PC-3 (cell line): Measurements from ENCODE around the gene SHISA6.

Experiments used
- EZH2 ChIP-seq: fragments of 300-600 bp; sonication (generic); IDR thresholded peaks from one replicate; pipeline ENCODE4 v1.6.1; 2017; ENCODE audit warnings: antibody characterized with exemption, mild to moderate bottlenecking, low read length; ENCODE audit not compliant: unreplicated experiment
- EZH2phosphoT487 ChIP-seq: fragments of 300-600 bp; sonication (generic); IDR thresholded peaks from 2 replicates; pipeline ENCODE4 v1.6.1; 2018; ENCODE audit warnings: mild to moderate bottlenecking, antibody characterized with exemption, low read length, borderline replicate concordance
- TF ChIP-seq, protein P1 (sequence below): fragments of 300-600 bp; sonication (generic); conservative IDR thresholded peaks from 2 replicates; pipeline ENCODE4 v1.5.1; 2017; ENCODE audit warnings: antibody characterized with exemption, low read depth, mild to moderate bottlenecking, low read length

DNA sequence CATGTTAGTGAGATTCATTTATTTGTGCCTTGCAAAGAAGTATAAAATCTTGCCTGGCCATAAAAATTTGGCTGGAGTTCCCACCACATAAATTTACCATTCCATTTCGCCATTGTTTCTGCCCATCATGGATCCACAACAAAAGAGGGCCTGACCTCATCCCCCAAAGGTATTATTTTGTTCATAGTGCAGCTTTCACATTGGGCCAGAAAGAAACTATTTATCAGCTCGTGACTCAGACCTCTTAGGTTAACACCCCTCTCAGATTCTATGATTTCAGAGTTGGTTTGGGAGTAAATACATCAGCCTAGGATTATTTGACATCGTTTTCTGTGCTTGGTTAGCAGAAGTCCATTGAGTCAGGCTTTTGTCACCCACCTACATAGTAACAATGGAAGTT lies 108.1 kb downstream of the SHISA6 start:
- TF ChIP-seq, protein P1, sequence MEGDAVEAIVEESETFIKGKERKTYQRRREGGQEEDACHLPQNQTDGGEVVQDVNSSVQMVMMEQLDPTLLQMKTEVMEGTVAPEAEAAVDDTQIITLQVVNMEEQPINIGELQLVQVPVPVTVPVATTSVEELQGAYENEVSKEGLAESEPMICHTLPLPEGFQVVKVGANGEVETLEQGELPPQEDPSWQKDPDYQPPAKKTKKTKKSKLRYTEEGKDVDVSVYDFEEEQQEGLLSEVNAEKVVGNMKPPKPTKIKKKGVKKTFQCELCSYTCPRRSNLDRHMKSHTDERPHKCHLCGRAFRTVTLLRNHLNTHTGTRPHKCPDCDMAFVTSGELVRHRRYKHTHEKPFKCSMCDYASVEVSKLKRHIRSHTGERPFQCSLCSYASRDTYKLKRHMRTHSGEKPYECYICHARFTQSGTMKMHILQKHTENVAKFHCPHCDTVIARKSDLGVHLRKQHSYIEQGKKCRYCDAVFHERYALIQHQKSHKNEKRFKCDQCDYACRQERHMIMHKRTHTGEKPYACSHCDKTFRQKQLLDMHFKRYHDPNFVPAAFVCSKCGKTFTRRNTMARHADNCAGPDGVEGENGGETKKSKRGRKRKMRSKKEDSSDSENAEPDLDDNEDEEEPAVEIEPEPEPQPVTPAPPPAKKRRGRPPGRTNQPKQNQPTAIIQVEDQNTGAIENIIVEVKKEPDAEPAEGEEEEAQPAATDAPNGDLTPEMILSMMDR: no peak
- TF ChIP-seq EZH2 (no peak), EZH2phosphoT487 (no peak)
